ACHN (cell line): ENCODE measurements around the gene RAB12.

Experiments
- DNase-seq: peaks from one replicate; pipeline ENCODE4 v3.0.0-alpha.2; 2015
- in situ Hi-C: cut with HindIII; loops from 2 replicates; pipeline ENCODE4 v1.10.0; 2017; ENCODE audit warnings: low sequenced_read_pairs, low pct_ligation_motif_present, low pct_unique_long_range_greater_than_20kb

RAB12 gene

DNA sequence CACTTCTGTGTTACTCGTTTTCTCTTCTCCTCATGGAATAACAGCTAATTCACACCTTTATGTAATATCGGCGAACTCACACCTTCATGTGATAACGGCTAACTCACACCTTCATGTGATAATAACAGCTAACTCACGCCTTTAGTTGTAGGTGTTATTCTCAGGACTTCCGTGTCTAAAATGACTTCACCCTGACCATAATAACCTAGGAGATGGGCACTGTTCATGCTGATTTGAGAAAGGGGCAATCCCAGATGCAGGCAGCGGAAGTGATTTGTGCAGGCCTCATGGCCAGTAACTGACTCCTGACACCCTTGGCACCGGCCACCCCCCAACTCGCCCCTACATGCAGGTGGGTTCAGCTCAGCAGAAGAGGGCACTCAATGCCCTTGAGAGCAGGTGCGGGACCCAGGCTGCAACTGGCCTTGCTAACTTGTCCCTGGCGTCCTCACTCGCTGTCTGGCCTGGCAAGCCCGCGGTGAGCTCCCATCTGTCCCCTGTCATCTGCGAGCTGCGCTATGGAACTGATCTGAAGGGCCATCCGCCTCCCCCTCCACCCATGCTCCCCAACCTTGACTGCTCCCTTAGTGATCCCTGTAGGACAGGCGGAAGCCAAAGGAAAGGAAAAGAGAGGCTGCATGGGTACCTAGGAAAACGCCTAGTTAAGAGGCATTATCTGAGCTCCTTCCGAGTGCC is 53.5 kb downstream of the RAB12 start:
- no peak for DNase-seq
- in situ Hi-C loops, result no loop called here

- in situ Hi-C loops, result no loop called here
- no peak for DNase-seq
Observed at GRCh38 chr18:8667846-8668245, 58.6 kb downstream of the RAB12 start.

- in situ Hi-C loops, result no loop called here
- no peak for DNase-seq
Observed at GRCh38 chr18:8668381-8668780, 59.1 kb downstream of the RAB12 start.

DNA sequence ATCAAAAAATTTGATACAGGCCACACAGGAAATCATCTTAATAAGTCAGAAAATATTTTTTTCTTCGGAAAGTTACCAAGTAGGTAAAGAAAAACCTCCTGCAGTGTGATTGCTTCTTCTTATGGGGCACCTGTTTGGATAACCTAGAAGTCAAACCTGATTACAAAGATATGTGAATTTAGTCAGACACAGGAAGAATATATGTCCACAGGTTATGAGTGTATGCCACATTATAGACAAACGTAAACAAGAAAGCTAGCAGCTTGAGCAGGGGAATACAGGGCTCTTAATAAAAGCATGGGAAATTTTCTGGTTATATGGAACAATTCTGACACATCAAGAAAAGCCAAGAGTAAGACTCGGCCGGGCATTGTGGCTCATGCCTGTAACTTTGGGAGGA is 60.3 kb downstream of the RAB12 start:
- no peak for DNase-seq
- in situ Hi-C loops, result no loop called here

- in situ Hi-C loops, result no loop called here
- DNase-seq, result no peak
Observed at GRCh38 chr18:8673256-8674209, 64.3 kb downstream of the RAB12 start.

GRCh38 chr18:8675057-8675456 is 65.8 kb downstream of the RAB12 start:
- in situ Hi-C loops, result no loop called here
- DNase-seq, result no peak

- in situ Hi-C loops, result no loop called here
- no peak for DNase-seq
Observed at GRCh38 chr18:8681196-8681595, 72.0 kb downstream of the RAB12 start.

DNA sequence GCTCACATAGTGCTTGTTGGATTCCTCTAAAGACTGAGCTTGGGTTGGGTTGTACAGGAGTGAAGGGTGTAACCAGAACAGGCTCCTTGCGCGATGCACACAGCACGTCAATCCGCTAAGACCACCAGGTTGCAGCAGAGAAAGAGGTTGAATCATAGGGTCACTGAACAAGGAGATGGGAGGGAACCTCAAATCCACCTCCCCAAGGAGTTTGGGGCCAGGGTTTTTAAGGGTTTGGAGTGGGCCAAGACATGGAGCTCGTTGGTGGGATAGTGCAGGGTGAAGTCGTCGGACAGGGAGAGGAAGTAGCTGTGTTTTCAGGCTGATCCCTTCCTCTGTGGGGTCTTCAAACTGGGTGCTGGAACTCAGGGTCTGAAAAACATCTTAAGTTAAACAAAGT is 75.3 kb downstream of the RAB12 start:
- DNase-seq, result no peak

DNA sequence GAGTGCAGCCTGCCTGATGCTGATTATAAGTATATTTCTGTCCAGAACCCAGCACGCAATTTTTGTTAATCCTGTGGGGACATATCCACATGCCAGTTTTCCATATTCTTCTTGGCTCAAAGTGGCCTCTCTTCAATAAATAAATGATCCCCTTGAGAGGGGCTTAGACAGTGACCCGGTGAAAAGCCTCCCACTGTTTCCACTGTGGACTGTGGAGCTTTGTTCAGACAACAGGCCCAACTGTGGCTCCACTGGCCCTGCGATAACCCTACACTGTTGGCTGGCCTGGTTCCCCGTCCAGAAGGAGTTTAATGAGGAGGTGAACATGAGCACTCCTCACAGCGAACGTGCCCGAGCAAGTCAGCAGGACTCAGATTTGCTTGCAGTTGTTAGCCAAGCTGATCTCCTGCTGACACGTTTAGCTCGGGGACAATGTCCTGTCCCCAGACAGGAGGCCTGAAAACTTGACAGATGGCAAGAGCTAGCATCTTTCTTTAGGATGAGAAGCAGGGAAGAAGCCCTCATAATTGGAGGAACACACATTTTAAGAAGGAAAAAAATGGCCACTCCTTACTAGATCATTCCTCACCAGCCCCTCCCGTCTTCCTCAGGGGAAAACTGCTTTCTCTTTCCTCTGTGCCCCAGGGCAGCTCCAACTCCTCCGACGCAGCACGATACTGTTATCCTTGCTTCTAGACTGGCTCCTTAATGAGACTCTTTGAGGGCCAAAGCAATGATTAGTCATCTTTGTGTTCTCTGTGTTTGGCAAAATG is 76.1 kb downstream of the RAB12 start:
- no peak for DNase-seq
- in situ Hi-C loops, result no loop called here

More for the DNA sequence above, 75.3 kb downstream of the RAB12 start:
- in situ Hi-C loops, result no loop called here

DNA sequence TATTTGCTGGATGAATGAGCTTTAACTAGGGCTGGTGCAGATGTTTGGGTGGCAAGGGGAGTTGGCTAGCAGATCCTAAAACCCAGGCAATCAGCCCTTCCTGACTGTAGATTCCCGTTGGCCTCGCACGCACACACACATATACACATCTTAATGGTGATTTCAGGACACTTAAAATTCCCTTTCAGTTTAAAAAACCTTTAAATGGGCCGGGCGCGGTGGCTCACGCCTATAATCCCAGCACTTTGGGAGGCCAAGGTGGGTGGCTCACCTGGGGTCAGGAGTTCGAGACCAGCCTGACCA is 76.6 kb downstream of the RAB12 start:
- DNase-seq, result no peak
- in situ Hi-C loops, result no loop called here

DNA sequence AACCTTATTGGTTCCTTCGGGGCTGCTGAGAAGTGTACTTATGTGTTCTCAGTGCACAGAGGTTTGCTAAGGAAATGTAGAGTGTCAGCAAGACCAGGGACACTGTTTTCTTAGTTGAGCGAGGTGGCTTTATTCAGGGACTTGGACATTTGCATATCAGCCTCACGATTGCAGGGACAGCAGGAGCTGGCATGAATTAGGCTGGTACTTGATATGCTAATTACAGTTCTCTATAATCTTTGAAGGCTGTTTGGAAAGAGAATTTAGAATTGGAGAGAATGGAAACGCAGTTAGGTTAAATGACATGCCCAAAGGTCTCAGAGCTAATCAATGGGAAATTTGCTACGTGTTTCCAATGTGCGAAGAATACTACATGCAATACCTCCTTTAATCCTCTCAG is 77.4 kb downstream of the RAB12 start:
- no peak for DNase-seq
- in situ Hi-C loops, result no loop called here

- in situ Hi-C loops, result no loop called here
Observed at GRCh38 chr18:8688216-8688800, 79.1 kb downstream of the RAB12 start.

GRCh38 chr18:8688816-8689215 is 79.6 kb downstream of the RAB12 start:
- DNase-seq, result no peak
- in situ Hi-C loops, result no loop called here

More at GRCh38 chr18:8688216-8688800, 79.1 kb downstream of the RAB12 start:
- no peak for DNase-seq
